C4-2B (cell line): ENCODE measurements around the gene MED8.

ENCODE experiments used
- ZFX ChIP-seq: fragments of 450-650 bp; IDR thresholded peaks from 2 replicates; pipeline ENCODE4 v1.6.1; 2017
- TF ChIP-seq, protein P1 (sequence below): fragments of 450-650 bp; conservative IDR thresholded peaks from 2 replicates; pipeline ENCODE4 v1.5.1; 2017; ENCODE audit warnings: mild to moderate bottlenecking

DNA sequence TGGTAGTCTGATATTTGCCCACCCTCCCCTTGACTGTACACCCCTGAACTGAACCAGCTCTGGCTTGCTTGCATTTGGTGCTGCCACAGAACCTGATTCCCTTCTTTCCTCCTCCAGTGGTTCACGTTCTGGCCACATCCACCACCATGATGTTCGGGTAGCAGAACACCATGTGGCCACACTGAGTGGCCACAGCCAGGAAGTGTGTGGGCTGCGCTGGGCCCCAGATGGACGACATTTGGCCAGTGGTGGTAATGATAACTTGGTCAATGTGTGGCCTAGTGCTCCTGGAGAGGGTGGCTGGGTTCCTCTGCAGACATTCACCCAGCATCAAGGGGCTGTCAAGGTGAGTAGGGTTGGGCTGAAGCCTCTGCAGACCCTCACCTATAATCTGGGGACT is 29.0 kb downstream of the MED8 start:
- no peak for TF ChIP-seq ZFX
- TF ChIP-seq, protein P1, sequence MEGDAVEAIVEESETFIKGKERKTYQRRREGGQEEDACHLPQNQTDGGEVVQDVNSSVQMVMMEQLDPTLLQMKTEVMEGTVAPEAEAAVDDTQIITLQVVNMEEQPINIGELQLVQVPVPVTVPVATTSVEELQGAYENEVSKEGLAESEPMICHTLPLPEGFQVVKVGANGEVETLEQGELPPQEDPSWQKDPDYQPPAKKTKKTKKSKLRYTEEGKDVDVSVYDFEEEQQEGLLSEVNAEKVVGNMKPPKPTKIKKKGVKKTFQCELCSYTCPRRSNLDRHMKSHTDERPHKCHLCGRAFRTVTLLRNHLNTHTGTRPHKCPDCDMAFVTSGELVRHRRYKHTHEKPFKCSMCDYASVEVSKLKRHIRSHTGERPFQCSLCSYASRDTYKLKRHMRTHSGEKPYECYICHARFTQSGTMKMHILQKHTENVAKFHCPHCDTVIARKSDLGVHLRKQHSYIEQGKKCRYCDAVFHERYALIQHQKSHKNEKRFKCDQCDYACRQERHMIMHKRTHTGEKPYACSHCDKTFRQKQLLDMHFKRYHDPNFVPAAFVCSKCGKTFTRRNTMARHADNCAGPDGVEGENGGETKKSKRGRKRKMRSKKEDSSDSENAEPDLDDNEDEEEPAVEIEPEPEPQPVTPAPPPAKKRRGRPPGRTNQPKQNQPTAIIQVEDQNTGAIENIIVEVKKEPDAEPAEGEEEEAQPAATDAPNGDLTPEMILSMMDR, result no peak
